Measurements from ENCODE around the gene MACROD1.

The MACROD1 gene

GRCh38 chr11:64062185-64063039, 103.5 kb downstream of the MACROD1 start:
- Mint-ChIP-seq H3K4me3 (peak overlapping the region; percentile 47), H3K4me1 (peaks cover 17% of the 10 kb centered on the region), H3K27ac (no peak overlapping the region), H3K36me3 (no peaks in the 10 kb centered on the region), H3K9me3 (no peaks in the 10 kb centered on the region), H3K27me3 (peaks cover 76% of the 10 kb centered on the region)
- no peak for ATAC-seq

GRCh38 chr11:64060861-64061444, 105.0 kb downstream of the MACROD1 start:
- H3K36me3 Mint-ChIP-seq = no peaks in the 10 kb centered on the region
- no peaks in the 10 kb centered on the region for H3K9me3 Mint-ChIP-seq
- peaks cover 66% of the 10 kb centered on the region for H3K27me3 Mint-ChIP-seq
- H3K4me3 Mint-ChIP-seq = peak overlapping the region; percentile 75
- ATAC-seq = peak; percentile 72
- H3K4me1 Mint-ChIP-seq = peaks cover 17% of the 10 kb centered on the region
- H3K27ac Mint-ChIP-seq = no peak overlapping the region

- ATAC-seq = no peak
- Mint-ChIP-seq H3K9me3 (no peaks in the 10 kb centered on the region), H3K27ac (no peak overlapping the region), H3K4me3 (peak overlapping the region; percentile 75), H3K27me3 (peaks cover 66% of the 10 kb centered on the region), H3K36me3 (no peaks in the 10 kb centered on the region), H3K4me1 (peaks cover 17% of the 10 kb centered on the region)
These were observed 105.6 kb downstream of the MACROD1 start for GRCh38 chr11:64060263-64060860.

GRCh38 chr11:64059339-64060140, 106.4 kb downstream of the MACROD1 start:
- peaks cover 17% of the 10 kb centered on the region for H3K4me1 Mint-ChIP-seq
- no peak overlapping the region for H3K4me3 Mint-ChIP-seq
- no peak for ATAC-seq
- no peak overlapping the region for H3K27ac Mint-ChIP-seq
- peaks cover 58% of the 10 kb centered on the region for H3K27me3 Mint-ChIP-seq
- no peaks in the 10 kb centered on the region for H3K9me3 Mint-ChIP-seq
- H3K36me3 Mint-ChIP-seq = no peaks in the 10 kb centered on the region

GRCh38 chr11:64058494-64058893, 107.4 kb downstream of the MACROD1 start:
- H3K36me3 Mint-ChIP-seq = no peaks in the 10 kb centered on the region
- H3K9me3 Mint-ChIP-seq = no peaks in the 10 kb centered on the region
- no peak overlapping the region for H3K27ac Mint-ChIP-seq
- no peak for ATAC-seq
- H3K27me3 Mint-ChIP-seq = peaks cover 48% of the 10 kb centered on the region
- no peak overlapping the region for H3K4me3 Mint-ChIP-seq
- peaks cover 17% of the 10 kb centered on the region for H3K4me1 Mint-ChIP-seq

- no peak for ATAC-seq
- no peak overlapping the region for H3K27ac Mint-ChIP-seq
- peaks cover 17% of the 10 kb centered on the region for H3K4me1 Mint-ChIP-seq
- H3K27me3 Mint-ChIP-seq = peaks cover 42% of the 10 kb centered on the region
- no peaks in the 10 kb centered on the region for H3K36me3 Mint-ChIP-seq
- H3K9me3 Mint-ChIP-seq = no peaks in the 10 kb centered on the region
- H3K4me3 Mint-ChIP-seq = no peak overlapping the region
These were observed 108.0 kb downstream of the MACROD1 start for GRCh38 chr11:64057890-64058289.

- H3K9me3 Mint-ChIP-seq = no peaks in the 10 kb centered on the region
- peaks cover 14% of the 10 kb centered on the region for H3K4me1 Mint-ChIP-seq
- no peak for ATAC-seq
- no peak overlapping the region for H3K27ac Mint-ChIP-seq
- peaks cover 32% of the 10 kb centered on the region for H3K27me3 Mint-ChIP-seq
- no peaks in the 10 kb centered on the region for H3K36me3 Mint-ChIP-seq
- no peak overlapping the region for H3K4me3 Mint-ChIP-seq
These were observed 109.1 kb downstream of the MACROD1 start for GRCh38 chr11:64056861-64057260.

GRCh38 chr11:64056213-64056785, 109.6 kb downstream of the MACROD1 start:
- Mint-ChIP-seq H3K36me3 (no peaks in the 10 kb centered on the region), H3K27me3 (peaks cover 26% of the 10 kb centered on the region), H3K9me3 (no peaks in the 10 kb centered on the region), H3K4me3 (no peak overlapping the region), H3K4me1 (peaks cover 8% of the 10 kb centered on the region), H3K27ac (no peak overlapping the region)
- no peak for ATAC-seq

GRCh38 chr11:64055077-64055476, 110.8 kb downstream of the MACROD1 start:
- Mint-ChIP-seq H3K4me3 (no peak overlapping the region), H3K4me1 (no peaks in the 10 kb centered on the region)

GRCh38 chr11:64053699-64054098, 112.2 kb downstream of the MACROD1 start:
- H3K4me1 Mint-ChIP-seq = no peaks in the 10 kb centered on the region

More at GRCh38 chr11:64055077-64055476, 110.8 kb downstream of the MACROD1 start:
- Mint-ChIP-seq H3K27ac (no peak overlapping the region), H3K9me3 (no peaks in the 10 kb centered on the region), H3K27me3 (peaks cover 15% of the 10 kb centered on the region), H3K36me3 (no peaks in the 10 kb centered on the region)
- no peak for ATAC-seq

GRCh38 chr11:64052938-64053622, 112.8 kb downstream of the MACROD1 start:
- Mint-ChIP-seq H3K9me3 (no peaks in the 10 kb centered on the region), H3K27ac (no peak overlapping the region), H3K36me3 (no peaks in the 10 kb centered on the region), H3K4me1 (no peaks in the 10 kb centered on the region), H3K4me3 (no peak overlapping the region), H3K27me3 (peaks cover 2% of the 10 kb centered on the region)
- no peak for ATAC-seq

More at GRCh38 chr11:64053699-64054098, 112.2 kb downstream of the MACROD1 start:
- Mint-ChIP-seq H3K36me3 (no peaks in the 10 kb centered on the region), H3K27ac (no peak overlapping the region), H3K9me3 (no peaks in the 10 kb centered on the region), H3K27me3 (peaks cover 8% of the 10 kb centered on the region), H3K4me3 (no peak overlapping the region)
- no peak for ATAC-seq

- no peak overlapping the region for H3K27ac Mint-ChIP-seq
- no peaks in the 10 kb centered on the region for H3K9me3 Mint-ChIP-seq
- no peak overlapping the region for H3K4me3 Mint-ChIP-seq
- H3K36me3 Mint-ChIP-seq = no peaks in the 10 kb centered on the region
- H3K4me1 Mint-ChIP-seq = no peaks in the 10 kb centered on the region
- H3K27me3 Mint-ChIP-seq = no peaks in the 10 kb centered on the region
- ATAC-seq = no peak
These were observed 113.5 kb downstream of the MACROD1 start for GRCh38 chr11:64052436-64052835.

GRCh38 chr11:64051297-64051696, 114.6 kb downstream of the MACROD1 start:
- no peak overlapping the region for H3K4me3 Mint-ChIP-seq
- H3K36me3 Mint-ChIP-seq = no peaks in the 10 kb centered on the region
- no peak for ATAC-seq
- no peaks in the 10 kb centered on the region for H3K27me3 Mint-ChIP-seq
- no peaks in the 10 kb centered on the region for H3K4me1 Mint-ChIP-seq
- no peaks in the 10 kb centered on the region for H3K9me3 Mint-ChIP-seq
- no peak overlapping the region for H3K27ac Mint-ChIP-seq

GRCh38 chr11:64049509-64049908, 116.4 kb downstream of the MACROD1 start:
- no peak for ATAC-seq
- H3K9me3 Mint-ChIP-seq = no peaks in the 10 kb centered on the region
- H3K27me3 Mint-ChIP-seq = no peaks in the 10 kb centered on the region
- no peaks in the 10 kb centered on the region for H3K36me3 Mint-ChIP-seq
- no peak overlapping the region for H3K4me3 Mint-ChIP-seq
- no peaks in the 10 kb centered on the region for H3K4me1 Mint-ChIP-seq
- H3K27ac Mint-ChIP-seq = no peak overlapping the region

Data from stimulated activated memory B cell treated with anti-CD40 and anti-IgM and Interleukin-4, amounts not matched to agents 10 μg/mL and 1 μg/mL and 100 μg/mL, for 72 hours (primary cell).